HCT116 (cell line): Measurements from ENCODE around the gene CALHM4. TPM values are rescaled to one million over a fixed set of nuclear protein-coding genes. Genes with fewer than 3 reads are reported as not detected.

Source experiments
- ATAC-seq: fragments of 200-7000 bp; cut with Tn5 transposase; 2 replicates; pipeline ENCODE4 v1.9.1; 2020; ENCODE audit warnings: mild to moderate bottlenecking, moderate library complexity
- BruUV-seq: library from RNA; stranded (reverse); fragments of 400-500 nt; replicated peaks from 2 replicates; lab custom pipeline; 2021; lab: Mats Ljungman, UMichigan
- CTCF ChIA-PET: fragments of 300-600 bp; sonication (Branson Sonifier 250); formaldehyde crosslinking; loops from one replicate; lab custom pipeline; 2021; ENCODE audit warnings: antibody characterized with exemption; lab: Charles Lee
- POLR2A ChIA-PET: fragments of 300-600, 350-600 bp; sonication (Branson Sonifier 250); formaldehyde crosslinking; loops from one replicate; lab custom pipeline; 2021; ENCODE audit warnings: antibody characterized with exemption; lab: Charles Lee
- RAD21 ChIA-PET, 2 experiments: fragments of 300-600 bp; sonication (Branson Sonifier 250); formaldehyde crosslinking; loops; one replicate each; lab custom pipeline; 2023; ENCODE audit warnings: low total read pairs in 2 of 2; ENCODE audit not compliant: uncharacterized antibody in 2 of 2, unreplicated experiment in 2 of 2, low non-redundant PET in 1 of 2; lab: Charles Lee
- DNase-seq: peaks from one replicate; pipeline ENCODE4 v3.0.0-alpha.2; 2010; ENCODE audit warnings: low read depth, low spot score
- H2AFZ ChIP-seq: fragments of 200-600 bp; shearing (Covaris generic), sonication (generic); 2 replicates; pipeline ENCODE4 v1.6.1; 2017; ENCODE audit warnings: low read depth, mixed run types, mixed read lengths, antibody characterized with exemption, low read length; ENCODE audit not compliant: poor library complexity, severe bottlenecking
- H3K27ac ChIP-seq: 2 replicates; pipeline ENCODE4 v1.5.1; 2012; ENCODE audit warnings: low read depth, low read length
- H3K27me3 ChIP-seq: fragments of 200-600 bp; sonication (generic); 2 replicates; pipeline ENCODE4 v1.6.1; 2016; ENCODE audit warnings: mixed run types, low read length, mixed read lengths; ENCODE audit not compliant: insufficient read depth
- H3K36me3 ChIP-seq, 2 experiments: fragments of 200-500 bp in 1 of 2; fragments of 200-600 bp in 1 of 2; sonication (Bioruptor generic) in 1 of 2; sonication (generic) in 1 of 2; 2 replicates each; pipeline versions ENCODE4 v1.5.1 to v1.6.1; 2014 to 2016; ENCODE audit warnings: low read length in 2 of 2, inconsistent platforms in 1 of 2, mixed read lengths in 1 of 2, mixed run types in 1 of 2; ENCODE audit not compliant: insufficient read depth in 2 of 2, control insufficient read depth in 1 of 2
- H3K4me1 ChIP-seq, 2 experiments: fragments of 200-600 bp in 1 of 2; sonication (generic) in 1 of 2; 2 replicates each; pipeline versions ENCODE4 v1.5.1 to v1.6.1; 2012 to 2017; ENCODE audit warnings: low read length in 2 of 2, inconsistent platforms in 1 of 2, mild to moderate bottlenecking in 1 of 2, mixed read lengths in 1 of 2, mixed run types in 1 of 2, moderate library complexity in 1 of 2; ENCODE audit not compliant: insufficient read depth in 2 of 2, control insufficient read depth in 1 of 2
- H3K4me2 ChIP-seq: fragments of 200-600 bp; sonication (generic); 2 replicates; pipeline ENCODE4 v1.6.1; 2017; ENCODE audit warnings: mixed run types, low read length, mixed read lengths
- H3K4me3 ChIP-seq, 2 experiments: fragments of 200-600 bp in 1 of 2; sonication (generic) in 1 of 2; replicated peaks in 1 of 2; 2 replicates each; pipeline ENCODE4 v1.5.1; 2011 to 2016; ENCODE audit warnings: low read length in 2 of 2, control low read depth in 1 of 2, low read depth in 1 of 2, mild to moderate bottlenecking in 1 of 2, mixed read lengths in 1 of 2, mixed run types in 1 of 2
- H3K79me2 ChIP-seq: fragments of 200-600 bp; sonication (generic); 2 replicates; pipeline ENCODE4 v1.6.1; 2017; ENCODE audit warnings: mild to moderate bottlenecking, mixed run types, low read length, moderate library complexity, mixed read lengths; ENCODE audit not compliant: insufficient read depth
- H3K9ac ChIP-seq: fragments of 200-600 bp; sonication (generic); 2 replicates; pipeline ENCODE4 v1.6.1; 2016; ENCODE audit warnings: low read length, mixed read lengths
- H3K9me2 ChIP-seq: fragments of 200-600 bp; sonication (generic), shearing (Covaris generic); 2 replicates; pipeline ENCODE4 v1.6.1; 2017; ENCODE audit warnings: mixed run types, mild to moderate bottlenecking, moderate library complexity; ENCODE audit not compliant: insufficient read depth
- H3K9me3 ChIP-seq, 2 experiments: fragments of 200-500 bp in 1 of 2; fragments of 200-600 bp in 1 of 2; sonication (Bioruptor generic) in 1 of 2; sonication (generic) in 1 of 2; 2 replicates each; pipeline ENCODE4 v1.6.1; 2014 to 2017; ENCODE audit warnings: low read length in 2 of 2, mixed read lengths in 2 of 2, inconsistent platforms in 1 of 2, low read depth in 1 of 2, mild to moderate bottlenecking in 1 of 2, mixed run types in 1 of 2, moderate library complexity in 1 of 2; ENCODE audit not compliant: control insufficient read depth in 1 of 2, insufficient read depth in 1 of 2
- H4K20me1 ChIP-seq: fragments of 200-600 bp; sonication (generic), shearing (Covaris generic); 2 replicates; pipeline ENCODE4 v1.6.1; 2017; ENCODE audit warnings: mixed run types, mild to moderate bottlenecking, moderate library complexity; ENCODE audit not compliant: insufficient read depth
- ELF1 ChIP-seq: IDR thresholded peaks from 2 replicates; pipeline ENCODE4 v1.6.1; 2012; ENCODE audit warnings: low read depth, borderline replicate concordance
- EZH2phosphoT487 ChIP-seq: fragments of 200-600 bp; IDR thresholded peaks from 2 replicates; pipeline ENCODE4 v1.6.1; 2018; ENCODE audit warnings: antibody characterized with exemption, borderline replicate concordance
- FOSL1 ChIP-seq: IDR thresholded peaks from 2 replicates; pipeline ENCODE4 v1.6.1; 2012; ENCODE audit warnings: low read depth
- intact Hi-C: fragments of 100-400 bp; cut with micrococcal nuclease; formaldehyde crosslinking; loops from 2 replicates; pipeline ENCODE4 v1.10.0; 2022
- total RNA-seq: library from RNA; stranded (reverse); gene quantifications from one replicate; pipeline ENCODE4 v1.2.1, GENCODE V29; 2021; ENCODE audit not compliant: unreplicated experiment
- TF ChIP-seq, protein P1 (sequence below): IDR thresholded peaks from 2 replicates; pipeline ENCODE4 v1.6.1; 2012; ENCODE audit warnings: low read depth
- TF ChIP-seq, protein P2 (sequence below): IDR thresholded peaks from 2 replicates; pipeline ENCODE4 v1.6.1; 2012

Gene CALHM4
- total RNA-seq, 1 experiment from 2014 or later, result not detected

DNA sequence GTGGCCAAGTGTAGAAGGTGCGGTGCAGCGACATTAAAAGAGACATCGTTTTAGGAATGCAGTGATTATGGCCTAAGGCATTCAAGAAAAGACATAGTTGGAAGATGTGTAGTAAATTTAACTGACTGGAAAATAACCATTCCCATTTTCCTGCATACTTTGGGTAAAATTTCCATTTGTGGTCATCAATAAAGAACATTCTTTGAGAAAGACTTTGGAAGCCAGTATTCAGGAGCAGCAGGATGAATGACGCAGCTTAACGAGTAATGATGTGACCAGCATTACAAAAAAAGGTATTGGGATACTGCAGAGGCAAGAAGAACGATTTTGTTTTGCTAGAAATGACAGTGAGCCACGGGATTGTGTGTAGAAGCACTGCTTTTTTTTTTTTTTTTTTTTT lies 10.8 kb downstream of the CALHM4 start:
- Histone ChIP-seq H3K4me2 (no peak overlapping the region), H3K79me2 (no peaks in the 10 kb centered on the region), H3K4me1 (peaks cover 3 to 6% of the 10 kb centered on the region in 2 experiments; a peak in 3 of 4 replicates), H4K20me1 (no peaks in the 10 kb centered on the region), H3K9ac (no peak overlapping the region), H2AFZ (no peak overlapping the region), H3K36me3 (no peaks in the 10 kb centered on the region), H3K9me2 (no peaks in the 10 kb centered on the region), H3K9me3 (no peaks in the 10 kb centered on the region), H3K4me3 (no peak overlapping the region), H3K27ac (no peak overlapping the region), H3K27me3 (no peaks in the 10 kb centered on the region)
- intact Hi-C loops, result no loop called here
- ChIA-PET POLR2A (no interaction called here), RAD21 (interaction anchor here in 1 of 2 experiments (0.7 kb wide), 1 partner anchor 82 kb away, joined by 3 read pairs; no protein-coding TSS in a partner anchor), CTCF (interaction anchor here (0.7 to 1.4 kb wide), 2 partner anchors 29 to 277 kb away, joined by 4 read pairs; no protein-coding TSS in a partner anchor)
- TF ChIP-seq, protein P1, sequence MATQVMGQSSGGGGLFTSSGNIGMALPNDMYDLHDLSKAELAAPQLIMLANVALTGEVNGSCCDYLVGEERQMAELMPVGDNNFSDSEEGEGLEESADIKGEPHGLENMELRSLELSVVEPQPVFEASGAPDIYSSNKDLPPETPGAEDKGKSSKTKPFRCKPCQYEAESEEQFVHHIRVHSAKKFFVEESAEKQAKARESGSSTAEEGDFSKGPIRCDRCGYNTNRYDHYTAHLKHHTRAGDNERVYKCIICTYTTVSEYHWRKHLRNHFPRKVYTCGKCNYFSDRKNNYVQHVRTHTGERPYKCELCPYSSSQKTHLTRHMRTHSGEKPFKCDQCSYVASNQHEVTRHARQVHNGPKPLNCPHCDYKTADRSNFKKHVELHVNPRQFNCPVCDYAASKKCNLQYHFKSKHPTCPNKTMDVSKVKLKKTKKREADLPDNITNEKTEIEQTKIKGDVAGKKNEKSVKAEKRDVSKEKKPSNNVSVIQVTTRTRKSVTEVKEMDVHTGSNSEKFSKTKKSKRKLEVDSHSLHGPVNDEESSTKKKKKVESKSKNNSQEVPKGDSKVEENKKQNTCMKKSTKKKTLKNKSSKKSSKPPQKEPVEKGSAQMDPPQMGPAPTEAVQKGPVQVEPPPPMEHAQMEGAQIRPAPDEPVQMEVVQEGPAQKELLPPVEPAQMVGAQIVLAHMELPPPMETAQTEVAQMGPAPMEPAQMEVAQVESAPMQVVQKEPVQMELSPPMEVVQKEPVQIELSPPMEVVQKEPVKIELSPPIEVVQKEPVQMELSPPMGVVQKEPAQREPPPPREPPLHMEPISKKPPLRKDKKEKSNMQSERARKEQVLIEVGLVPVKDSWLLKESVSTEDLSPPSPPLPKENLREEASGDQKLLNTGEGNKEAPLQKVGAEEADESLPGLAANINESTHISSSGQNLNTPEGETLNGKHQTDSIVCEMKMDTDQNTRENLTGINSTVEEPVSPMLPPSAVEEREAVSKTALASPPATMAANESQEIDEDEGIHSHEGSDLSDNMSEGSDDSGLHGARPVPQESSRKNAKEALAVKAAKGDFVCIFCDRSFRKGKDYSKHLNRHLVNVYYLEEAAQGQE, result no peak
- TF ChIP-seq, protein P2, sequence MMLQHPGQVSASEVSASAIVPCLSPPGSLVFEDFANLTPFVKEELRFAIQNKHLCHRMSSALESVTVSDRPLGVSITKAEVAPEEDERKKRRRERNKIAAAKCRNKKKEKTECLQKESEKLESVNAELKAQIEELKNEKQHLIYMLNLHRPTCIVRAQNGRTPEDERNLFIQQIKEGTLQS, result no peak
- no peak for TF ChIP-seq FOSL1
- no peak for TF ChIP-seq EZH2phosphoT487
- no peak for TF ChIP-seq ELF1
- no peak for ATAC-seq
- no peak for DNase-seq
- no TSS peak for BruUV-seq
